EH (cell line): ENCODE results near the gene CARD16.

Experiments used
- DNase-seq: peaks from one replicate; pipeline ENCODE4 v3.0.0-alpha.2; 2015; ENCODE audit warnings: low read depth

CARD16 gene

GRCh38 chr11:104992781-104993180 is 52.4 kb downstream of the CARD16 start:
- no peak for DNase-seq

DNA sequence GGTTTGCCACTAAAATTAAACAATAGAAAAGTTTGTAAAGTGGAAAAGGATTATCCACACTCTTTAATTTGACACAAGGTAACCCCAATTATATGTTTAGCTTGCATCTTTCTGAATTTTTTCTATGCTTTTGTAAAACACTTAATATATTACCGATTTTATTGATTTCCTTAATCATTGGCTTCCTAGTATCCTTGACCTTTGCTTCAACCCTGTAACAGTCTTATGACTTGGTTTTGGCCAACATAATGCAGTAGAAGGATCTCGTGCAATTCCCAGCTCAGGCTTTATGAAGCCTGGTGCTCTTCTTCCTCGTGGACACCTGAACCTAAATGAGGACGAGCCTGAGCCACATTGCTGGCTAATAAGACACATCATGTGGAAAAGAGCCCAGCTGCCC is 53.1 kb downstream of the CARD16 start:
- no peak for DNase-seq
